OCI-LY1 (cell line): Measurements from ENCODE around the gene EVI5L.

Experiments used
- H2AFZ ChIP-seq: fragments of 200-600 bp; sonication (generic), shearing (Covaris generic); 2 replicates; pipeline ENCODE4 v1.6.0; 2014; ENCODE audit warnings: antibody characterized with exemption, mild to moderate bottlenecking, low read length
- H3F3A ChIP-seq: fragments of 200-600 bp; sonication (generic), shearing (Covaris generic); 2 replicates; pipeline ENCODE4 v1.6.0; 2014; ENCODE audit warnings: mild to moderate bottlenecking, antibody characterized with exemption, low read length, moderate library complexity; ENCODE audit not compliant: insufficient read depth
- H3K27ac ChIP-seq: fragments of 200-600 bp; sonication (generic); 2 replicates; pipeline ENCODE4 v1.5.1; 2014; ENCODE audit warnings: low read length, mixed run types, mild to moderate bottlenecking, low read depth; ENCODE audit not compliant: poor library complexity, severe bottlenecking
- H3K27me3 ChIP-seq: fragments of 200-600 bp; sonication (generic); 2 replicates; pipeline ENCODE4 v1.6.0; 2014; ENCODE audit warnings: antibody characterized with exemption, mild to moderate bottlenecking, low read length, moderate library complexity; ENCODE audit not compliant: insufficient read depth
- H3K36me3 ChIP-seq: fragments of 200-600 bp; sonication (generic); 2 replicates; pipeline ENCODE4 v1.6.1; 2014; ENCODE audit warnings: mild to moderate bottlenecking, antibody characterized with exemption, low read length, moderate library complexity, mixed read lengths; ENCODE audit not compliant: insufficient read depth
- H3K4me1 ChIP-seq: fragments of 200-600 bp; sonication (generic); 2 replicates; pipeline ENCODE4 v1.5.1; 2014; ENCODE audit warnings: mild to moderate bottlenecking, low read length, moderate library complexity; ENCODE audit not compliant: insufficient read depth, severe bottlenecking
- H3K4me2 ChIP-seq: fragments of 200-600 bp; sonication (generic), shearing (Covaris generic); 2 replicates; pipeline ENCODE4 v1.6.1; 2014; ENCODE audit warnings: low read length
- H3K4me3 ChIP-seq: fragments of 200-600 bp; sonication (generic); 2 replicates; pipeline ENCODE4 v1.5.1; 2014; ENCODE audit warnings: low read length, low read depth, mild to moderate bottlenecking, mixed read lengths; ENCODE audit not compliant: poor library complexity, severe bottlenecking
- H3K79me2 ChIP-seq: fragments of 200-600 bp; shearing (Covaris generic); 2 replicates; pipeline ENCODE4 v1.6.1; 2016; ENCODE audit warnings: mixed run types, low read length, mixed read lengths; ENCODE audit not compliant: insufficient read depth
- H3K9ac ChIP-seq: fragments of 200-600 bp; sonication (generic), shearing (Covaris generic); 2 replicates; pipeline ENCODE4 v1.6.1; 2014; ENCODE audit warnings: mild to moderate bottlenecking, low read length, mixed read lengths
- H3K9me2 ChIP-seq: fragments of 200-600 bp; sonication (generic), shearing (Covaris generic); 2 replicates; pipeline ENCODE4 v1.6.1; 2014; ENCODE audit warnings: low read depth, mild to moderate bottlenecking, low read length, mixed read lengths
- H3K9me3 ChIP-seq: fragments of 200-600 bp; shearing (Covaris generic); 2 replicates; pipeline ENCODE4 v1.6.1; 2014; ENCODE audit warnings: low read length, mixed read lengths
- H4K20me1 ChIP-seq: fragments of 200-600 bp; sonication (generic), shearing (Covaris generic); 2 replicates; pipeline ENCODE4 v1.6.0; 2016; ENCODE audit warnings: mild to moderate bottlenecking, low read length; ENCODE audit not compliant: insufficient read depth
- EZH2 ChIP-seq: fragments of 200-600 bp; sonication (generic), shearing (Covaris generic); IDR thresholded peaks from 2 replicates; pipeline ENCODE4 v1.8.0; 2017; ENCODE audit warnings: borderline replicate concordance, mixed run types, mild to moderate bottlenecking, antibody characterized with exemption, low read length, moderate library complexity, mixed read lengths
- TF ChIP-seq, protein P1 (sequence below): fragments of 200-600 bp; sonication (generic), shearing (Covaris generic); IDR thresholded peaks from 2 replicates; pipeline ENCODE4 v1.5.1; 2017; ENCODE audit warnings: mild to moderate bottlenecking, antibody characterized with exemption, low read length, moderate library complexity, mixed read lengths

The EVI5L gene

DNA sequence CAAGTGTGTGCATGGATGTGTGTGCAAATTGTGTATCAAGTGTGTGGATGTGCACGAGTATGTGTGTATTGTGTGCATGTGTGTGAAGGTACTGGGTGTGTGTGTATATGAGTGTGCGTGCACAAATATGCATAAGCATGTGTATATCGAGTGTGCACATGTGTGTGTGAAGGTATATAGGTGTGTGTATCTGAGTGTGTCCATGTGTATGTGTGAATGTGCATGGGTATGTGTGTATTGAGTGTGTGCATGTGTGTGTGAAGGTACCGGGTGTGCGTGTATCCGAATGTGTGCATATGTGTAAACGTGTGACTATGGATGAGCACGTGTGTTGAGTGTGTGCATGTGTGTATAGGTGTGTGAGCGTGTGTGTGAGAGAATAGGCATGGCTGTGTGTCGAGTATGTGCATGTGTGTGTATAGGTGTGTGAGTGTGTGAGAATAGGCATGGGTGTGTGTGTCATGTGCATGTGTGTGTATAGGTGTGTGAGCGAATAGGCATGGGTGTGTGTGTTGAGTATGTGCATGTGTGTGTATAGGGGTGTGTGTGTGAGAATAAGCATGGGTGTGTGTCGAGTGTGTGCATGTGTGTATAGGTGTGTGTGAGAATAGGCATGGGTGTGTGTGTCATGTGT is 12.8 kb downstream of the EVI5L start:
- no peaks in the 10 kb centered on the region for H3K9me3 ChIP-seq
- no peak for TF ChIP-seq EZH2
- TF ChIP-seq, protein P1, sequence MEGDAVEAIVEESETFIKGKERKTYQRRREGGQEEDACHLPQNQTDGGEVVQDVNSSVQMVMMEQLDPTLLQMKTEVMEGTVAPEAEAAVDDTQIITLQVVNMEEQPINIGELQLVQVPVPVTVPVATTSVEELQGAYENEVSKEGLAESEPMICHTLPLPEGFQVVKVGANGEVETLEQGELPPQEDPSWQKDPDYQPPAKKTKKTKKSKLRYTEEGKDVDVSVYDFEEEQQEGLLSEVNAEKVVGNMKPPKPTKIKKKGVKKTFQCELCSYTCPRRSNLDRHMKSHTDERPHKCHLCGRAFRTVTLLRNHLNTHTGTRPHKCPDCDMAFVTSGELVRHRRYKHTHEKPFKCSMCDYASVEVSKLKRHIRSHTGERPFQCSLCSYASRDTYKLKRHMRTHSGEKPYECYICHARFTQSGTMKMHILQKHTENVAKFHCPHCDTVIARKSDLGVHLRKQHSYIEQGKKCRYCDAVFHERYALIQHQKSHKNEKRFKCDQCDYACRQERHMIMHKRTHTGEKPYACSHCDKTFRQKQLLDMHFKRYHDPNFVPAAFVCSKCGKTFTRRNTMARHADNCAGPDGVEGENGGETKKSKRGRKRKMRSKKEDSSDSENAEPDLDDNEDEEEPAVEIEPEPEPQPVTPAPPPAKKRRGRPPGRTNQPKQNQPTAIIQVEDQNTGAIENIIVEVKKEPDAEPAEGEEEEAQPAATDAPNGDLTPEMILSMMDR, result no peak
- H3K4me1 ChIP-seq, result no peaks in the 10 kb centered on the region

DNA sequence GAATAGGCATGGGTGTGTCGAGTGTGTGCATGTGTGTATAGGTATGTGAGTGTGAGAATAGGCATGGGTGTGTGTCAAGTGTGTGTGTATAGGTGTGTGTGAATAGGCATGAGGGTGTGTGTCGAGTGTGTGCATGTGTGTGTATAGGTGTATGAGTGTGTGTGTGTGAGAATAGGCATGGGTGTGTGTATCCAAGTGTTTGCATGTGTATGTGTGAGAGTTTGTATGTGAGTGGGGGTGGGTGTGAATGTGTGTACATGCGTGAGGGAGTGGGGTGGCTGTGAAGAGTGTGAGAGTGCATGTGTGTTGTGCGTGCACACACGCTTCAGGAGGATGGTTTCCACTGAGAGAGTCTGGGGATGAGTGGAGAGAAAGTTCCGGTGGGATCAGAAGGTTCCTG is 13.5 kb downstream of the EVI5L start:
- no peak overlapping the region for H3K4me3 ChIP-seq
- H4K20me1 ChIP-seq, result no peaks in the 10 kb centered on the region
- TF ChIP-seq, protein P1, result no peak
- TF ChIP-seq EZH2, result no peak
- H3K9me3 ChIP-seq, result no peaks in the 10 kb centered on the region
- H3K79me2 ChIP-seq, result no peaks in the 10 kb centered on the region
- no peak overlapping the region for H3K4me2 ChIP-seq
- no peak overlapping the region for H3K27ac ChIP-seq
- no peaks in the 10 kb centered on the region for H3F3A ChIP-seq
- no peak overlapping the region for H2AFZ ChIP-seq
- H3K4me1 ChIP-seq, result no peaks in the 10 kb centered on the region
- no peaks in the 10 kb centered on the region for H3K27me3 ChIP-seq
- no peaks in the 10 kb centered on the region for H3K9me2 ChIP-seq
- H3K36me3 ChIP-seq, result no peaks in the 10 kb centered on the region
- no peak overlapping the region for H3K9ac ChIP-seq

More for the DNA sequence above, 12.8 kb downstream of the EVI5L start:
- Histone ChIP-seq H3F3A (no peaks in the 10 kb centered on the region), H3K9ac (no peak overlapping the region), H3K27me3 (no peaks in the 10 kb centered on the region), H3K4me2 (no peak overlapping the region), H4K20me1 (no peaks in the 10 kb centered on the region), H3K79me2 (no peaks in the 10 kb centered on the region), H3K4me3 (no peak overlapping the region), H3K9me2 (no peaks in the 10 kb centered on the region), H3K36me3 (no peaks in the 10 kb centered on the region), H2AFZ (no peak overlapping the region), H3K27ac (no peak overlapping the region)

DNA sequence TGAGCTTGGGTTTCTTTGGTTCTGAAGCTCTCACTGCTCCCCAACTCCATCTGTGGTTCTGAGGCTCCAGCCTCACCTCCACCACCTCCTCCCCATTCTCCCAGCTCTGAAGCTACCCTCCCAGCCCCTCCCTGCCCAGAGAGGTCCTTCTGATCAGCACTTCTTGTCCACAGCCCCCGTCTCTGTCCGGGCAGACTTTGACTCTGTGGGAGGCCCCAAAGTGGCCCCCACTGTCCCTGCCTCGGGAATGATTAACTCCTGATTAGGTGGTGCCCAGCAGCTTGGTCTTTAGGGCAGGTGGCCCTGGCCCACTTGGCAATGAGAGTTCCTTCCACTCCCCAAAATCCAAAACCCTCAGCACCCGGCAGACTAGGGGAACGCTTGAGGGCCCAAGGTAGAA is 14.4 kb downstream of the EVI5L start:
- no peaks in the 10 kb centered on the region for H3K4me1 ChIP-seq
- H3K9ac ChIP-seq, result no peak overlapping the region
- no peak overlapping the region for H3K27ac ChIP-seq
- no peaks in the 10 kb centered on the region for H3K9me2 ChIP-seq
- H3K27me3 ChIP-seq, result no peaks in the 10 kb centered on the region
- TF ChIP-seq, protein P1, result no peak
- TF ChIP-seq EZH2, result no peak
- H3K4me3 ChIP-seq, result no peak overlapping the region
- no peak overlapping the region for H3K4me2 ChIP-seq
- no peaks in the 10 kb centered on the region for H4K20me1 ChIP-seq
- no peaks in the 10 kb centered on the region for H3K36me3 ChIP-seq
- H3F3A ChIP-seq, result no peaks in the 10 kb centered on the region
- H3K79me2 ChIP-seq, result no peaks in the 10 kb centered on the region
- H2AFZ ChIP-seq, result no peak overlapping the region
- H3K9me3 ChIP-seq, result no peaks in the 10 kb centered on the region
